Right lobe of liver (tissue), 6 donors: ENCODE results near the gene MAGI1. TPM values are rescaled to one million over a fixed set of nuclear protein-coding genes. Genes with fewer than 3 reads are reported as not detected.

Source experiments
- ATAC-seq, 4 donors: fragments of 200-7000 bp; cut with Tn5 transposase; one replicate each; pipeline ENCODE4 v1.9.1; 2020; ENCODE audit warnings: mild to moderate bottlenecking in 4 of 4, moderate library complexity in 4 of 4
- DNase-seq, 3 donors: peaks; one replicate each; pipeline ENCODE4 v3.0.0-alpha.2; 2020
- H3K27ac ChIP-seq, 3 donors: fragments of 200-600 bp; one replicate each; pipeline ENCODE4 v1.8.0; 2022
- H3K27me3 ChIP-seq, 2 donors: fragments of 200-600 bp; one replicate each; pipeline ENCODE4 v1.8.0; 2022
- H3K36me3 ChIP-seq, 4 donors: fragments of 200-600 bp; sonication (generic) in 1 of 4; one replicate each; pipeline versions ENCODE4 v1.5.1 to v1.8.0; 2017 to 2022; ENCODE audit warnings: control low read depth in 1 of 4
- H3K4me1 ChIP-seq, 4 donors: fragments of 200-600 bp; sonication (generic) in 1 of 4; one replicate each; pipeline versions ENCODE4 v1.5.1 to v1.8.0; 2017 to 2022; ENCODE audit warnings: control low read depth in 1 of 4
- H3K4me3 ChIP-seq, 3 donors: fragments of 200-600 bp; one replicate each; pipeline ENCODE4 v1.8.0; 2022
- H3K9me3 ChIP-seq, 4 donors: fragments of 200-600 bp; sonication (generic) in 1 of 4; one replicate each; pipeline versions ENCODE4 v1.5.1 to v1.8.0; 2017 to 2022; ENCODE audit warnings: control low read depth in 1 of 4
- CTCF ChIP-seq, 4 donors: fragments of 200-600 bp in 3 of 4; fragments of 450-650 bp in 1 of 4; IDR thresholded peaks; one replicate each; pipeline versions ENCODE4 v1.5.1 to v1.8.0; 2016 to 2022; ENCODE audit warnings: antibody characterized with exemption in 4 of 4, mild to moderate bottlenecking in 2 of 4
- POLR2A ChIP-seq: fragments of 450-650 bp; IDR thresholded peaks from one replicate; pipeline ENCODE4 v1.6.1; 2017; ENCODE audit warnings: antibody characterized with exemption, mild to moderate bottlenecking
- WGBS: methylation state at CpG from one replicate; pipeline ENCODE4 v1.1.6; 2018; ENCODE audit warnings: low coverage, low lambda C conversion rate; ENCODE audit not compliant: insufficient coverage; ENCODE audit errors: missing lambda C conversion rate; 5-methylcytosine and 5-hydroxymethylcytosine counted together
- intact Hi-C, 2 donors: fragments of 100-400 bp; cut with DNase I; formaldehyde crosslinking; loops; one replicate each; pipeline versions ENCODE4 v1.11.2 to v1.14.1; 2022
- total RNA-seq, 6 experiments: library from RNA; depleted of rRNA in 2 of 6; stranded (reverse); fragments of >200 nt in 2 of 6; fragmentation: NEBNext Ultra II Directional in 3 of 6; extraction: Animal tissue kit (Norgen Biotek cat#: 25700) in 3 of 6; gene quantifications; one replicate each; pipeline versions ENCODE4 v1.1.0 to v1.2.4, GENCODE V29; 2016 to 2023
- donor health status: DM: no; HTN: yes; CAD: no.
- donor health status: DM: no; HTN: no; CAD: no.
- donor health status: DM: no; HTN: no; CAD: no.
- donor health status: DM: no; HTN: yes; CAD: no.
- donor health status: DM: no; HTN: yes; CAD: no.

MAGI1 gene
- total RNA-seq, 6 experiments from 2014 or later: 22.6 to 37.7 (median 26.9) TPM

- DNase-seq: no peak
- H3K27me3 ChIP-seq: no peaks in the 10 kb centered on the region
- no peak for TF ChIP-seq POLR2A
- no peak for TF ChIP-seq CTCF (IDR thresholded peaks at IDR 0.05)
- no peak overlapping the region for H3K27ac ChIP-seq
- WGBS: 97% methylated on average over 3 of the region's 3 CpGs
- no peaks in the 10 kb centered on the region for H3K9me3 ChIP-seq
- H3K4me1 ChIP-seq: peaks cover 0 to 15% (median 5%) of the 10 kb centered on the region in 4 donors
- H3K36me3 ChIP-seq: no peaks in the 10 kb centered on the region
- intact Hi-C loops: no loop called here
- ATAC-seq: no peak
- no peak overlapping the region for H3K4me3 ChIP-seq
Observed at GRCh38 chr3:65564483-65564882, 474.2 kb downstream of the MAGI1 start.

DNA sequence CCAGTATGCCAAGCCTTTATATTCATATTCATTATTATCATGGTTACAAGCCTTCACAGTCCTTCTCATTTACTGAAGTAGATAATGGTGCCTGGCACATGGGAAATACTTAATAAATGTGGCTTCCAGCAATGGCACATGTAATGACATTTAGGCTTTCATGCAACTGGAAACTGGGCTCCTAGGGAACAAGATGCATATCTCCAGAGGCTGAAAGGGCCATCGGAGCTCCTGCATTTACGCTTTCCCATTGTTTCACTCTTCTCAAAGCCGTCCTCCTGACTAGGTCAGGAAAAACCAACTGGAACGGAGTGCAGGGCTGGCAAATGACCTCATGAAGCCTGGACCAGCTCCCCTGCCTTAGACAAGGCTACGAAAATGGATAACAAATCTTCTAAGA, 474.9 kb downstream of the MAGI1 start:
- Histone ChIP-seq H3K27ac (no peak overlapping the region), H3K9me3 (no peaks in the 10 kb centered on the region), H3K4me3 (no peak overlapping the region), H3K4me1 (peaks cover 0 to 15% (median 5%) of the 10 kb centered on the region in 4 donors), H3K36me3 (no peaks in the 10 kb centered on the region), H3K27me3 (no peaks in the 10 kb centered on the region)
- DNase-seq (no peak), ATAC-seq (no peak)
- intact Hi-C loops: no loop called here
- TF ChIP-seq CTCF (IDR thresholded peaks at IDR 0.05): no peak
- no peak for TF ChIP-seq POLR2A
- 79% methylated on average over 4 of the region's 5 CpGs for WGBS

- ATAC-seq (no peak), DNase-seq (no peak)
- peaks cover 0 to 15% (median 5%) of the 10 kb centered on the region in 4 donors for H3K4me1 ChIP-seq
- WGBS: 80% methylated on average over 2 of the region's 2 CpGs
- no peak overlapping the region for H3K27ac ChIP-seq
- TF ChIP-seq POLR2A (no peak), CTCF (IDR thresholded peaks at IDR 0.05) (no peak)
- H3K4me3 ChIP-seq: no peak overlapping the region
- intact Hi-C loops: no loop called here
- no peaks in the 10 kb centered on the region for H3K9me3 ChIP-seq
- no peaks in the 10 kb centered on the region for H3K27me3 ChIP-seq
- no peaks in the 10 kb centered on the region for H3K36me3 ChIP-seq
Observed at GRCh38 chr3:65562447-65562846, 476.3 kb downstream of the MAGI1 start.

DNA sequence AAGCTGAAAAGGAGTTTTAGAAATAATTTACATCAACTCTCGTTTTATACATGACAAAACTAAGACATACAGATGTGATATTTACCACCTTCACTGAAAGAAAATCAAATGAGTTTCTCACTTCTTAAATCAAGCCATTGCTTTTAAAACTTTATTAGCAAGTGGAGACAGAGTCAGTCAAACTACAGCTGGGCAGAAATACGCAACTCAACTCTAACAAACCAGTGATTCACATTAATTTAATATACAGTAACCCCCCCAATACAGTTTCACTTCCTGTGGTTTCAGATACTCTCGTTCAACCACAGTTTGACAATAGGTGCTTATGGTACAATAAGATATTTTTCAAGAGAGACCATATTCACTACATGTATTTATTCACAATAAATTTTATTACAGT, 477.1 kb downstream of the MAGI1 start:
- H3K9me3 ChIP-seq: no peaks in the 10 kb centered on the region
- no peak for TF ChIP-seq POLR2A
- TF ChIP-seq CTCF (IDR thresholded peaks at IDR 0.05): no peak
- peaks cover 0 to 15% (median 5%) of the 10 kb centered on the region in 4 donors for H3K4me1 ChIP-seq
- no peaks in the 10 kb centered on the region for H3K27me3 ChIP-seq
- no peak for DNase-seq
- H3K36me3 ChIP-seq: no peaks in the 10 kb centered on the region
- no peak overlapping the region for H3K4me3 ChIP-seq
- whole genome bisulfite sequencing: 78% methylated on average over 3 of the region's 3 CpGs
- no peak for ATAC-seq
- intact Hi-C loops: no loop called here
- no peak overlapping the region for H3K27ac ChIP-seq

- H3K4me1 ChIP-seq: peaks cover 0 to 15% (median 5%) of the 10 kb centered on the region in 4 donors
- peak in 2 of 4 donors; percentile 40 to 69 for ATAC-seq
- H3K27me3 ChIP-seq: no peaks in the 10 kb centered on the region
- 70% methylated on average over 4 of the region's 4 CpGs for WGBS
- H3K36me3 ChIP-seq: no peaks in the 10 kb centered on the region
- no peaks in the 10 kb centered on the region for H3K9me3 ChIP-seq
- no peak overlapping the region for H3K27ac ChIP-seq
- intact Hi-C loops: no loop called here
- H3K4me3 ChIP-seq: no peak overlapping the region
- no peak for DNase-seq
- TF ChIP-seq CTCF (IDR thresholded peaks at IDR 0.05) (no peak), POLR2A (no peak)
Observed at GRCh38 chr3:65560901-65561300, 477.8 kb downstream of the MAGI1 start.
